H1 (cell line): ENCODE data around the gene FAAP100. TPM values are rescaled to one million over a fixed set of nuclear protein-coding genes. Genes with fewer than 3 reads are reported as not detected.

ENCODE experiments used
- CTCF ChIA-PET: fragments of 300-600 bp; sonication (Branson Sonifier 250); formaldehyde crosslinking; loops from one replicate; lab custom pipeline; 2021; ENCODE audit not compliant: partially characterized antibody; lab: Charles Lee
- POLR2A ChIA-PET: fragments of 300-600 bp; sonication (Branson Sonifier 250); formaldehyde crosslinking; loops from one replicate; lab custom pipeline; 2021; ENCODE audit warnings: inconsistent platforms; ENCODE audit not compliant: partially characterized antibody; lab: Charles Lee
- DNase-seq, 2 experiments: peaks; one replicate each; pipeline versions ENCODE4 v3.0.0 to v3.0.0-alpha.2; 2010 to 2022; ENCODE audit warnings: low spot score in 2 of 2, low read depth in 1 of 2, mixed read lengths in 1 of 2
- FAIRE-seq: peaks from 2 replicates; lab custom pipeline; 2011; peaks lifted over from hg19 to GRCh38; lab: Jason Lieb, UNC
- H2AFZ ChIP-seq: 2 replicates; pipeline ENCODE4 v1.8.1; 2012; ENCODE audit warnings: low read length, inconsistent platforms
- H2AK5ac ChIP-seq: 2 replicates; pipeline ENCODE4 v1.6.1; 2013; ENCODE audit warnings: low read depth, low read length
- H2BK120ac ChIP-seq: replicated peaks from 2 replicates; pipeline ENCODE3; 2013; ENCODE audit warnings: low read depth, low read length, inconsistent platforms
- H2BK12ac ChIP-seq: 2 replicates; pipeline ENCODE4 v1.6.1; 2013; ENCODE audit warnings: low read depth, low read length
- H2BK15ac ChIP-seq: 2 replicates; pipeline ENCODE4 v1.6.1; 2013; ENCODE audit warnings: low read length
- H2BK20ac ChIP-seq: 2 replicates; pipeline ENCODE4 v1.6.1; 2013; ENCODE audit warnings: low read length
- H2BK5ac ChIP-seq: 2 replicates; pipeline ENCODE4 v1.6.1; 2013; ENCODE audit warnings: low read depth, low read length
- H3K14ac ChIP-seq: 2 replicates; pipeline ENCODE4 v1.6.1; 2013; ENCODE audit warnings: inconsistent platforms; ENCODE audit not compliant: insufficient read length
- H3K18ac ChIP-seq: 2 replicates; pipeline ENCODE4 v1.6.1; 2013; ENCODE audit warnings: low read length; ENCODE audit errors: extremely low read depth
- H3K23ac ChIP-seq: 2 replicates; pipeline ENCODE4 v1.6.1; 2013; ENCODE audit warnings: inconsistent platforms; ENCODE audit not compliant: insufficient read length
- H3K23me2 ChIP-seq: 2 replicates; pipeline ENCODE4 v1.6.1; 2013; ENCODE audit warnings: low read depth, low read length
- H3K27ac ChIP-seq: 2 replicates; pipeline ENCODE4 v1.6.1; 2011; ENCODE audit warnings: low read depth, low read length, inconsistent platforms
- H3K27me3 ChIP-seq, 4 experiments: replicated peaks in 1 of 4; 1 replicate in 1 of 4; 2 replicates in 3 of 4; pipeline versions ENCODE4 v1.6.1 to v1.8.1; 2011 to 2013; ENCODE audit warnings: low read length in 3 of 4, mild to moderate bottlenecking in 3 of 4, inconsistent platforms in 2 of 4, mixed read lengths in 2 of 4, moderate library complexity in 1 of 4; ENCODE audit not compliant: control insufficient read depth in 3 of 4, insufficient read depth in 3 of 4; ENCODE audit errors: extremely low read depth in 1 of 4
- H3K36me3 ChIP-seq, 4 experiments: 2 replicates each; pipeline versions ENCODE4 v1.6.1 to v1.8.1; 2011 to 2013; ENCODE audit warnings: mild to moderate bottlenecking in 4 of 4, low read length in 3 of 4, moderate library complexity in 2 of 4, control low read depth in 1 of 4, inconsistent platforms in 1 of 4; ENCODE audit not compliant: insufficient read depth in 4 of 4, control insufficient read depth in 2 of 4
- H3K4ac ChIP-seq: replicated peaks from 2 replicates; pipeline ENCODE3; 2013; ENCODE audit warnings: low read length, low read depth, mixed read lengths, inconsistent platforms; ENCODE audit not compliant: insufficient read length
- H3K4me1 ChIP-seq, 4 experiments: replicated peaks in 1 of 4; 1 replicate in 1 of 4; 2 replicates in 3 of 4; pipeline versions ENCODE4 v1.6.1 to v1.8.1; 2011 to 2013; ENCODE audit warnings: low read length in 3 of 4, inconsistent platforms in 2 of 4, mixed read lengths in 1 of 4; ENCODE audit not compliant: insufficient read depth in 4 of 4, control insufficient read depth in 3 of 4
- H3K4me2 ChIP-seq, 2 experiments: 2 replicates each; pipeline versions ENCODE4 v1.6.1 to v1.8.1; 2011 to 2013; ENCODE audit warnings: low read depth in 2 of 2, low read length in 2 of 2, control low read depth in 1 of 2, inconsistent platforms in 1 of 2, mild to moderate bottlenecking in 1 of 2; ENCODE audit not compliant: insufficient read depth in 1 of 2
- H3K4me3 ChIP-seq, 4 experiments: fragments of 200-600, 300-600 bp in 1 of 4; sonication (generic), shearing (Covaris generic), sonication (Bioruptor Twin) in 1 of 4; 2 replicates each; pipeline versions ENCODE4 v1.5.1 to v1.8.1; 2011 to 2016; ENCODE audit warnings: low read length in 4 of 4, low read depth in 3 of 4, control low read depth in 2 of 4, inconsistent platforms in 2 of 4, mild to moderate bottlenecking in 2 of 4, mixed read lengths in 1 of 4, moderate library complexity in 1 of 4; ENCODE audit not compliant: insufficient read depth in 2 of 4; ENCODE audit errors: extremely low read depth in 1 of 4
- H3K56ac ChIP-seq: replicated peaks from 2 replicates; pipeline ENCODE3; 2013; ENCODE audit warnings: low read depth, mild to moderate bottlenecking, mixed read lengths, low read length, inconsistent platforms; ENCODE audit not compliant: insufficient read length
- H3K79me1 ChIP-seq: 2 replicates; pipeline ENCODE4 v1.6.1; 2013; ENCODE audit warnings: low read depth, low read length, control low read depth
- H3K79me2 ChIP-seq, 2 experiments: 2 replicates each; pipeline versions ENCODE4 v1.6.1 to v1.8.1; 2012 to 2013; ENCODE audit warnings: low read length in 2 of 2, mild to moderate bottlenecking in 2 of 2, inconsistent platforms in 1 of 2; ENCODE audit not compliant: insufficient read depth in 2 of 2, control insufficient read depth in 1 of 2
- H3K9ac ChIP-seq, 4 experiments: replicated peaks in 1 of 4; 1 replicate in 1 of 4; 2 replicates in 3 of 4; pipeline versions ENCODE4 v1.6.1 to v1.8.1; 2011 to 2013; ENCODE audit warnings: low read depth in 3 of 4, low read length in 3 of 4, control low read depth in 2 of 4, mild to moderate bottlenecking in 2 of 4, moderate library complexity in 2 of 4, inconsistent platforms in 1 of 4; ENCODE audit errors: extremely low read depth in 1 of 4
- H3K9me3 ChIP-seq, 2 experiments: 2 replicates each; pipeline versions ENCODE4 v1.6.1 to v1.8.1; 2012 to 2013; ENCODE audit warnings: mild to moderate bottlenecking in 2 of 2, moderate library complexity in 2 of 2, control low read depth in 1 of 2, inconsistent platforms in 1 of 2, low read depth in 1 of 2, low read length in 1 of 2, mixed read lengths in 1 of 2; ENCODE audit not compliant: insufficient read depth in 2 of 2
- H4K20me1 ChIP-seq, 2 experiments: replicated peaks in 1 of 2; 2 replicates each; pipeline versions ENCODE3 to v1.8.1; 2011 to 2013; ENCODE audit warnings: inconsistent platforms in 2 of 2, low read length in 2 of 2, mild to moderate bottlenecking in 1 of 2; ENCODE audit not compliant: insufficient read depth in 2 of 2, control insufficient read depth in 1 of 2
- H4K5ac ChIP-seq: 2 replicates; pipeline ENCODE4 v1.6.1; 2013; ENCODE audit warnings: low read length, low read depth, mixed read lengths, inconsistent platforms; ENCODE audit not compliant: insufficient read length
- H4K8ac ChIP-seq: 2 replicates; pipeline ENCODE4 v1.8.0; 2013; ENCODE audit warnings: mild to moderate bottlenecking, moderate library complexity, low read length, inconsistent platforms; ENCODE audit not compliant: insufficient read depth; ENCODE audit errors: extremely low read depth
- H4K91ac ChIP-seq: replicated peaks from 2 replicates; pipeline ENCODE3; 2013; ENCODE audit warnings: low read length, mixed read lengths, inconsistent platforms; ENCODE audit not compliant: insufficient read length
- ASH2L ChIP-seq: fragments of 200-600, 300-600 bp; sonication (generic); IDR thresholded peaks from one replicate; pipeline ENCODE4 v1.7.1; 2017; ENCODE audit warnings: low read length
- BRCA1 ChIP-seq: IDR thresholded peaks from 2 replicates; pipeline ENCODE4 v1.6.1; 2012; ENCODE audit warnings: low read depth, low read length, improper control_type of control experiment
- CEBPB ChIP-seq: IDR thresholded peaks from 2 replicates; pipeline ENCODE4 v1.6.1; 2012; ENCODE audit warnings: low read depth, low read length
- CTBP2 ChIP-seq: IDR thresholded peaks from 2 replicates; pipeline ENCODE4 v1.7.0; 2011; ENCODE audit warnings: borderline replicate concordance, mild to moderate bottlenecking, moderate library complexity, mixed read lengths, low read length; ENCODE audit not compliant: insufficient read depth, insufficient read length
- GABPA ChIP-seq: IDR thresholded peaks from 2 replicates; pipeline ENCODE4 v1.6.1; 2011; ENCODE audit warnings: mild to moderate bottlenecking, low read length, moderate library complexity, borderline replicate concordance; ENCODE audit not compliant: insufficient read depth
- KDM5A ChIP-seq: fragments of 200-600 bp; IDR thresholded peaks from 2 replicates; pipeline ENCODE4 v1.7.1; 2012; ENCODE audit warnings: mild to moderate bottlenecking, low read length, inconsistent platforms, mixed read lengths
- POLR2A ChIP-seq, 2 experiments: IDR thresholded peaks; 1 replicate in 1 of 2; 2 replicates in 1 of 2; pipeline ENCODE4 v1.6.1; 2011; ENCODE audit warnings: low read depth in 2 of 2, low read length in 2 of 2, mild to moderate bottlenecking in 2 of 2; ENCODE audit errors: control extremely low read depth in 1 of 2
- RXRA ChIP-seq: IDR thresholded peaks from 2 replicates; pipeline ENCODE4 v1.6.1; 2011; ENCODE audit warnings: low read depth, mild to moderate bottlenecking, low read length, moderate library complexity; ENCODE audit not compliant: insufficient read depth
- SRF ChIP-seq: IDR thresholded peaks from 2 replicates; pipeline ENCODE4 v1.6.1; 2011; ENCODE audit warnings: mild to moderate bottlenecking, low read depth, low read length, moderate library complexity
- SUZ12 ChIP-seq: fragments of 200-600 bp; sonication (generic); IDR thresholded peaks from 2 replicates; pipeline ENCODE4 v1.6.1; 2012; ENCODE audit warnings: mild to moderate bottlenecking, inconsistent platforms, low read length, moderate library complexity, mixed read lengths
- TAF1 ChIP-seq: IDR thresholded peaks from 2 replicates; pipeline ENCODE4 v1.6.1; 2011; ENCODE audit warnings: mild to moderate bottlenecking, low read depth, low read length
- YY1 ChIP-seq: IDR thresholded peaks from 2 replicates; pipeline ENCODE4 v1.6.1; 2011; ENCODE audit warnings: low read depth, mild to moderate bottlenecking, low read length
- WGBS, 2 experiments: shearing (Covaris generic) in 1 of 2; methylation state at CpG; one replicate each; pipeline versions ENCODE4 v1.1.6 to v1.1.7; 2013 to 2015; ENCODE audit warnings: low lambda C conversion rate in 2 of 2, mixed read lengths in 2 of 2, inconsistent platforms in 1 of 2, low coverage in 1 of 2, missing lambda C conversion rate in 1 of 2; ENCODE audit not compliant: insufficient replicate concordance in 2 of 2, insufficient coverage in 1 of 2, insufficient read length in 1 of 2; ENCODE audit errors: extremely low coverage in 1 of 2, missing lambda C conversion rate in 1 of 2; 5-methylcytosine and 5-hydroxymethylcytosine counted together
- polyA plus RNA-seq, 7 experiments: library from polyadenylated mRNA; depleted of rRNA in 3 of 7; stranded (reverse) in 5 of 7; unstranded in 2 of 7; fragments of >200 nt in 5 of 7; fragments of 200-250 nt in 2 of 7; gene quantifications; 1 replicate in 5 of 7; 2 replicates in 1 of 7; 4 replicates in 1 of 7; pipeline versions ENCODE4 v1.2.1 to v1.2.3, GENCODE V29; 2011 to 2013; ENCODE audit warnings: missing spikeins in 2 of 7, mixed read lengths in 2 of 7
- total RNA-seq: library from RNA; stranded (reverse); fragmentation: NEBNext Ultra II Directional; extraction: Animal tissue kit (Norgen Biotek cat#: 25700); gene quantifications from 2 replicates; pipeline ENCODE4 v1.2.1, GENCODE V29; 2021

The FAAP100 gene
- total and polyA plus RNA-seq, 2 of the 8 experiments (the other 6 are each of a cell fraction or from before 2014, with no cell fraction given): 23.2 to 41.8 TPM

DNA sequence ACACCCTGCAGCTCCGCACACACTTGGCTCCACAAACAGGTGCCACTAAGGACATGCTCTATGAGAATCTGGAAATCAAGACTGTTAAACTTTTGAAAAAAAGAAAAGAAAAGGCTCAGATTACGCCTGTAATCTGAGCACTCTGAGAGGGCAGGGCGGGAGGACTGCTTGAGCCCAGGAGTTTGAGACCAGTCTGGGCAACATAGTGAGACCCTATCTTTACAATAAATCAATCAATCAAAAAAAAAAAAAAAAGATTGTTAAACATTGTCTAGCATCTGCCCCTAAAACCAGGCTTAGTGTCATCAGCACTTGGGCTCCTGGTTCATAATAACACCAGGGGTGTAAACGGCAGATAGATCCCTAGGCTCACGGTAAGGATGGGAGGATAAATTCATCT, 37.5 kb upstream of the FAAP100 start:
- Histone ChIP-seq H3K79me2 (no peaks in the 10 kb centered on the region), H2AFZ (no peak overlapping the region), H3K4me3 (no peak overlapping the region), H4K20me1 (peaks cover 2 to 4% of the 10 kb centered on the region in 2 experiments), H2BK20ac (no peak overlapping the region), H3K4me2 (no peak overlapping the region), H3K79me1 (no peaks in the 10 kb centered on the region), H3K4me1 (no peaks in the 10 kb centered on the region), H3K9ac (no peak overlapping the region), H3K27ac (no peak overlapping the region), H3K23me2 (no peaks in the 10 kb centered on the region), H3K23ac (no peak overlapping the region), H3K4ac (no peak overlapping the region), H2BK5ac (no peak overlapping the region), H2BK12ac (no peak overlapping the region), H3K27me3 (no peaks in the 10 kb centered on the region), H2AK5ac (no peak overlapping the region), H2BK15ac (no peak overlapping the region), H3K14ac (no peak overlapping the region), H3K56ac (no peak overlapping the region), H3K18ac (no peak overlapping the region), H4K5ac (no peak overlapping the region), H3K9me3 (no peaks in the 10 kb centered on the region), H2BK120ac (no peak overlapping the region), H4K8ac (no peak overlapping the region), H3K36me3 (peaks cover 23 to 54% (median 37%) of the 10 kb centered on the region in 4 experiments), H4K91ac (no peak overlapping the region)
- no peak for FAIRE-seq
- TF ChIP-seq ASH2L (no peak), GABPA (no peak), BRCA1 (no peak), SRF (no peak), CTBP2 (no peak), POLR2A (IDR thresholded peaks at IDR 0.05; ENCODE audit: control extremely low read depth in 1 of 2, low read depth in 2 of 2, low read length in 2 of 2) (no peak), YY1 (no peak), CEBPB (no peak), TAF1 (no peak), KDM5A (no peak), SUZ12 (no peak), RXRA (no peak)
- WGBS, 2 experiments: 91% methylated on average over 5 of the region's 5 CpGs; no CpG with 5 or more reads in 1 of the 2 experiments
- POLR2A ChIA-PET: interaction anchor here (2.4 kb wide), 1 partner anchor 12 kb away, joined by 6 read pairs; no protein-coding TSS in a partner anchor
- CTCF ChIA-PET: interaction anchor here (1.3 to 2.2 kb wide), 2 partner anchors 12 to 20 kb away, joined by 4 to 9 read pairs; no protein-coding TSS in a partner anchor
- no peak for DNase-seq
